Colon (tissue), 2 donors: ENCODE measurements around the gene CLCN2.

Source experiments
- FAIRE-seq: peaks from 2 replicates; lab custom pipeline; 2012; peaks lifted over from hg19 to GRCh38; lab: Jason Lieb, UNC
- donor health status: control.
- donor health status: control.

CLCN2 gene

DNA sequence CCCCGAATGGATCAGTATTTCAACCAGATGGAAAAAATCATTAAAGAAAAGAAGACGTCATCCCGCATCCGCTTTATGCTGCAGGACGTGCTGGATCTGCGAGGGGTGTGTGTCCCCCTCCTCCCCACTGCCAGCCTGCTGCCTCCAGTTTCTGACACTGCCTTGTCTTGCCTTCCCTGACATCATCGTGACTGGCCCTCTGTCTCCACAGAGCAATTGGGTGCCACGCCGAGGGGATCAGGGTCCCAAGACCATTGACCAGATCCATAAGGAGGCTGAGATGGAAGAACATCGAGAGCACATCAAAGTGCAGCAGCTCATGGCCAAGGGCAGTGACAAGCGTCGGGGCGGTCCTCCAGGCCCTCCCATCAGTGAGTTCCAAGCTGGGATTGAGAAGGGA is 36.1 kb downstream of the CLCN2 start:
- no peak for FAIRE-seq

DNA sequence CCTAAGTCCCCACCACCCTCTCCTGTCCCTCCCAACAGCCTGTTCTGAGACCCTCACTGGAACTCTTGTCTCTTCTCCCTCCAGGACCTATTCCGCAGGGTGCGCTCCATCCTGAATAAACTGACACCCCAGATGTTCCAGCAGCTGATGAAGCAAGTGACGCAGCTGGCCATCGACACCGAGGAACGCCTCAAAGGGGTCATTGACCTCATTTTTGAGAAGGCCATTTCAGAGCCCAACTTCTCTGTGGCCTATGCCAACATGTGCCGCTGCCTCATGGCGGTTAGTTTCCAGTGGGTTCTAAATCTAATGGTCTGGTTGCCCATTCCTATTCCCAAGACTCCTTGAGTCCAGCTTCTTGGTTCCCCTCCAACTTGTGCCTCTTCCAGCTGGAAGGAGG is 37.7 kb downstream of the CLCN2 start:
- FAIRE-seq: no peak

DNA sequence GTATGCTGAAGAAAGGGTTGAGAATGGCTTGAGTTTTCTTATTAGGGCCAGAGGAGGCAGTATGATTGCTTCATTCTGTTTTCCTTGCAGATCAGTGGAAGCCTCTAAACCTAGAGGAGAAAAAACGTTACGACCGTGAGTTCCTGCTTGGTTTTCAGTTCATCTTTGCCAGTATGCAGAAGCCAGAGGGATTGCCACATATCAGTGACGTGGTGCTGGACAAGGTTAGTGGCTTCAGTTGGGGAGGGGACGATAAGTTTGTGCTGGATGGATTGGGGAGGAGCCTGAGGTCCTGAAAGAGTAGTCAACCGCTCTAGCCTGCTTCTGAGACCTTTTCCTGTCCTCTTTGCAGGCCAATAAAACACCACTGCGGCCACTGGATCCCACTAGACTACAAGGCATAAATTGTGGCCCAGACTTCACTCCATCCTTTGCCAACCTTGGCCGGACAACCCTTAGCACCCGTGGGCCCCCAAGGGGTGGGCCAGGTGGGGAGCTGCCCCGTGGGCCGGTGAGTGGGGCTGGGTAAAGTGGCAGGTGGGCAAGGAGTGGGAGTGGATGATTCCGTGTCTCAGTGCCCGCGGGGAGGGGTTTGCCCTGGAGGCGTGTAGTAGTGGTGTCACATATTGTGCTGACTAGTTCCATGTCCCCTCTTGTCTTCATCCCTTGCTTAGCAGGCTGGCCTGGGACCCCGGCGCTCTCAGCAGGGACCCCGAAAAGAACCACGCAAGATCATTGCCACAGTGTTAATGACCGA is 38.5 kb downstream of the CLCN2 start:
- no peak for FAIRE-seq

DNA sequence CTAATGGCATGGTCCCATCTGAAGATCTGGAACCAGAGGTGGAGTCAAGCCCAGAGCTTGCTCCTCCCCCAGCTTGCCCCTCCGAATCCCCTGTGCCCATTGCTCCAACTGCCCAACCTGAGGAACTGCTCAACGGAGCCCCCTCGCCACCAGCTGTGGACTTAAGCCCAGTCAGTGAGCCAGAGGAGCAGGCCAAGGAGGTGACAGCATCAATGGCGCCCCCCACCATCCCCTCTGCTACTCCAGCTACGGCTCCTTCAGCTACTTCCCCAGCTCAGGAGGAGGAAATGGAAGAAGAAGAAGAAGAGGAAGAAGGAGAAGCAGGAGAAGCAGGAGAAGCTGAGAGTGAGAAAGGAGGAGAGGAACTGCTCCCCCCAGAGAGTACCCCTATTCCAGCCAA is 39.7 kb downstream of the CLCN2 start:
- no peak for FAIRE-seq

DNA sequence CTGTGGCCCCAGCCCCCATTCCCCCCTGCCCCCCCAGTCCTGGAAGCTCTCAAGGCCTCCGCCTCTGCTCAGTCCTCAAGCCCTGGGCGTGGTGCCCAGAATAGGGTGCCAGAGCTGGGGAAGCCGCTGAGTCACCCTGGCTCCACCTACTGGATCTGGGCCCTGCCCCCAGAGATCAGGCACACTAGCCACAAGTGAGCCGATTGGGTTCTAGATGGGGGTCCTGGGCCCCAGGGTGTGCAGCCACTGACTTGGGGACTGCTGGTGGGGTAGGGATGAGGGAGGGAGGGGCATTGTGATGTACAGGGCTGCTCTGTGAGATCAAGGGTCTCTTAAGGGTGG is 41.3 kb downstream of the CLCN2 start:
- FAIRE-seq: no peak

DNA sequence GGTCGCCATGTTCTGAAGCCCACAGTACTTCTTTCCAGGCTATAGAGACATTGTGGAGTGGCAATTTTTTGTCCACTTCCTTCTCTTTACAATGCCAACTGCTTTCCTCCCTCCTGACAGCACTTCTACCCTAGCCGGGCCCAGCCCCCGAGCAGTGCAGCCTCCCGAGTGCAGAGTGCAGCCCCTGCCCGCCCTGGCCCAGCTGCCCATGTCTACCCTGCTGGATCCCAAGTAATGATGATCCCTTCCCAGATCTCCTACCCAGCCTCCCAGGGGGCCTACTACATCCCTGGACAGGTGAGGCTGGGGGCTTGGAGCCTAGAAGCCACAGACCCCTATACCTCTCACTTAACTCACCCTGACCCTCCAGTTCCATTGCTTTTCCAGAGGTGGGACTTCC is 44.2 kb downstream of the CLCN2 start:
- no peak for FAIRE-seq

DNA sequence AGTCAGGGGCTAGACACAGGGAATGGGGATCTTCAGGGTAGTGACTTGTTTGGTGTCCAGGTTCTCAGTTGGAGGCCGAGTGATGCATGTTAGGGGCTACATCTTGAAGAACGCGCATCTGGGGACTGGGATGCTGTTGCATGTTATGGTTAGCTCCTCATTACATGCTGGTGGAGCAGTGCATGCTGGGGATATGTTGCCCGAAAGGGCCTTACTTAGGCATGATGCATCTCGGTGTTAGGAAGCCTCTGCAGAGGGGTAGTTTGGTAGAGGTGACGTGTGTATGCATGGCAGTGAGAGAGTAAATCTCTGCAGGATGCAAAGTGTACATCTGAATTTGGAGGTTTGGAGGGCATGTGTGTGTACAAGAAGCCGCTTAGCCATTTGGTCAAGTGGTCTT is 44.6 kb downstream of the CLCN2 start:
- no peak for FAIRE-seq

DNA sequence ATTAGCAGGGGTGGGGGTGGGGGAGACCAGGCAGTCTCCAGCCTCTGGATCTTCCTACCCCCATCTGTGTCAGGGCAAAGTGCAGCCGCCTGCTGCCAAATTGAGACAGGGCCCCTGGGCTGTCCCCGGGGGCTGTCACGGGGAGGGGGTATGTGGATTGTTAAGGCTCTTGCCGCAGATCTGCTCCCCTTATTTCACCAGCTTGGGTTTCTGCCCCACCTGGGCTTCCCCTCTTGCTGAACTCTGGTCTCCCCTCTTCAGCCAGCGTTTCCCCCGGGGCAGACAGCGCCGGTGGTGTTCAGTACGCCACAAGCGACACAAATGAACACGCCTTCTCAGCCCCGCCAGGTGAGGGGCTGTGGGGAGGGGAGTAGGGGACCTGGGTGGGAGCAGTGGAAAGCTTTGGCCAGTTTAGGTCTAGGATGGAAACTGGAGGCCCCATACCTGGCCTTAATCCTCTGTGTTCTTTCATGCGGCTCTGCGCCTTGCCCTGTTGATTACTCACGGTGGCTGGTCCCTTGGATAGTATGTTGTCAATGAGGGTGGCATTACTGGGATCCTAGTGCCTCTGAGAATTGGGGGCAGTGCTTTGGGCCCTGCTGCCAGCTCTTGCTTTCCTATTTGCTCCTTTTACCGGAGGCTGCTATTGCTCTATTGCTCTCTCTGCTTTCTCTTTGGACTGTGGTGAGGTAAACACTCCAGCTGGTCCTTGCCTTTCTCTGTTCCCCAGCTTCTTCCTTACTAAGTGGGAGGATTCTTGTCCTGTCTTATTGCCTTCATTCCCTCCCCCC is 45.3 kb downstream of the CLCN2 start:
- no peak for FAIRE-seq

DNA sequence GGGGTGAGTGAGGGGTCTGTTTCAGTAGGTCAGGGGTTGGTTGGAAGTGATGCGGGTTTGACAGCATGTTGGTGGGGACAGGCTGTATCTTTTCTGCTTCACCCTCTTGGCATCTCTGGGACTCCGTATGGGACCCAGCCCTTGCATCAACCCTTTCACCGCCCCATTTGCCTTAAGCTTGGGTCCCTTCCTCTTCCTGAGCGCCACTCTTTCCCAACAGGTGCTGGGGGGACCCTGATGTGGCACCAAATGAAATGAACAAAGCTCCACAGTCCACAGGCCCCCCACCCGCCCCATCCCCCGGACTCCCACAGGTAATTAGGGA is 45.9 kb downstream of the CLCN2 start:
- no peak for FAIRE-seq

DNA sequence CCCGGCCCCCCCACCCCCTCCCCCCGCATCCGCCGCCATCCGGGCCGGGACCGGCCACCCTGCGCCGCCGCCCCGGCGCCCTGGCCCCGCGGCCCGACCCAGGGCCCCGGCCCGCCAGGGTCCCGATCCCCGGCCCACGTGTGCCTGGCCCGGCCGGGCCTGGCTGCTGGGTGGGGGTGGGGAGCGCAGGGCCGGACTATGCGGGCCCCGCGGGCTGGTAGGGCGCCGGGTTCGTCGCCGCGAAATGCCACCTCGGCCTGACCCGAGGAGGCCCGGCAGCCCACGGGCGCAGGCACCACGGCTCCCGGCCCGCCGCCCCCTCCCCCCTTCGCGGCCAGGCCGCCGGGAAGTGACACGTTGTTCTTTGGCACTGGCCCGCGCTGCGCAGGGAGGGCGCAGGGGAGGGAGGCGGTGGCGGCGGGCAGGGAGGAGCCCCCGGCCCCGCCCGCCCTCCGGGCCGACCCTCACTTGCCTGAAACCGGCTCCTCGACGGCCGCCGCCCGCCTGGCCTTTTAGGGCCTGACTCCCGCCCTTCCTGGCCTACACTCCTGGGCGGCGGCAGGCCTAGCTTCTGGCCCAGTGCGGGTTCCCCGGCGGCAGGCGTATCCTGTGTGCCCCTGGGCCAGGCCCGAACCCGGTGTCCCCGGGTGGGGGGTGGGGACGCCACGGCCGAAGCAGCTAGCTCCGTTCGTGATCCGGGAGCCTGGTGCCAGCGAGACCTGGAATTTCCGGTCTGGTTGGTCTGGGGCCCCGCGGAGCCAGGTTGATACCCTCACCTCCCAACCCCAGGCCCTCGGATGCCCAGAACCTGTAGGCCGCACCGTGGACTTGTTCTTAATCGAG is 46.5 kb downstream of the CLCN2 start:
- FAIRE-seq: no peak

DNA sequence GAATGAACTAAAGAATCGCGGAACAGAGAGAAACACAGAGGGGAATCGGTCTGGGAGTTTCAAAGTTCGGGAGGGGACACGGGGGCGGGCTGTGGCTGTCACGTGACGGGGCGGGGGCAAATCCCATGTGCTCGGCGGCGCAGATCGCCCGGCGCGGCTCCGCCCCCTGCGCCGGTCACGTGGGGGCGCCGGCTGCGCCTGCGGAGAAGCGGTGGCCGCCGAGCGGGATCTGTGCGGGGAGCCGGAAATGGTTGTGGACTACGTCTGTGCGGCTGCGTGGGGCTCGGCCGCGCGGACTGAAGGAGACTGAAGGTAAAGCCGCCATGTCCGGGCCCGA is 47.1 kb downstream of the CLCN2 start, which contains the start of gene EIF4G1:
Gene EIF4G1, plus strand, starts transcription at position 244 of the 337 bp plus-strand sequence. CDS start 1,191 bp downstream, outside the sequence.
- FAIRE-seq: no peak

DNA sequence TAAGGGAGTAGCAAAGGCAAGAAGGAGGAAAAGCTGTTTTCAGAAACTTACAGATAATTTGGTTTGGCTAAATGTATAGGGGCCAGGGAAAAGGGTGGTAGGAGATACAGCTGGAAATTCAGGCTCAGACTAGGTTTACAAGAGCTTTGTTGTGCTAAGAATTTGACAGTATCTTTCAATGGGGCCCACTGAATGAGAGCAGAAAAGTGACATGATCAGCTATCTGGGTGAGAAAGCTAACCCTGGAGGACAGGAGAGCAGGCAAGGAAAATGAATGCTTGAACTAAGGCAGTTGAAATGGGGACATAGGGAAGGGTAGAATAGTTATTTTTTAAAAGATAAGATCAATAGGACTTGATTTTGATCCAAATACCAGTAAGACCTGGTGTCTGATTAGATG is 49.8 kb downstream of the CLCN2 start:
- FAIRE-seq: no peak

DNA sequence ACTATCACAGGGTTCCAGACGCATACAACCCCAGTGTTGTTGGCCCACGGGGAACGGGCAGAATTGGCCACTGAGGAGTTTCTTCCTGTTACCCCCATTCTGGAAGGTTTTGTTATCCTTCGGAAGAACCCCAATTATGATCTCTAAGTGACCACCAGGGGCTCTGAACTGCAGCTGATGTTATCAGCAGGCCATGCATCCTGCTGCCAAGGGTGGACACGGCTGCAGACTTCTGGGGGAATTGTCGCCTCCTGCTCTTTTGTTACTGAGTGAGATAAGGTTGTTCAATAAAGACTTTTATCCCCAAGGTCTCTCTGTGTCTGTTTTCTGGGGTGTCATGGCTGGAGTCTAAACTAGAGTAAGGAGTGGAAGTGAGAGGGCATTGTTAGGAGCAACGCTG is 52.7 kb downstream of the CLCN2 start:
- FAIRE-seq: no peak

DNA sequence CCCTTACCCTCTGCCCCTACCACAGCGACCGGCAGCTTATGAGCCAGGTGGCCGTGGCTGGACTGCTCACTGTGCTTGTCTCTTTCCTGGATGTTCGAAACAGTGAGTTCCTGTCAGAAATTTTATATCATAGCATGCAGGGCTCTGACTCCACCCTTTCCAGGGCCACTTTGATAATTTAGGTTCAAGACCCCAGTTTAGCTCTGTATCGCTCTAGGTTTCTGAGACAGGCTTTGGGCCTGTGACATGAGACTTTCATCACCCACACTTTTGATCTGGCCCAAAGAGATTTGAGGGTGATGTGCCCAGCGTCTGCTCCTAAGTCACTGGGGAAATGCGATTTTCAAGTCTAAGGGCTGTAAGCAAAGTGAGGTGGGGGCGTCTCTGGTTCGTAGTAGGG is 53.5 kb downstream of the CLCN2 start:
- FAIRE-seq: no peak

DNA sequence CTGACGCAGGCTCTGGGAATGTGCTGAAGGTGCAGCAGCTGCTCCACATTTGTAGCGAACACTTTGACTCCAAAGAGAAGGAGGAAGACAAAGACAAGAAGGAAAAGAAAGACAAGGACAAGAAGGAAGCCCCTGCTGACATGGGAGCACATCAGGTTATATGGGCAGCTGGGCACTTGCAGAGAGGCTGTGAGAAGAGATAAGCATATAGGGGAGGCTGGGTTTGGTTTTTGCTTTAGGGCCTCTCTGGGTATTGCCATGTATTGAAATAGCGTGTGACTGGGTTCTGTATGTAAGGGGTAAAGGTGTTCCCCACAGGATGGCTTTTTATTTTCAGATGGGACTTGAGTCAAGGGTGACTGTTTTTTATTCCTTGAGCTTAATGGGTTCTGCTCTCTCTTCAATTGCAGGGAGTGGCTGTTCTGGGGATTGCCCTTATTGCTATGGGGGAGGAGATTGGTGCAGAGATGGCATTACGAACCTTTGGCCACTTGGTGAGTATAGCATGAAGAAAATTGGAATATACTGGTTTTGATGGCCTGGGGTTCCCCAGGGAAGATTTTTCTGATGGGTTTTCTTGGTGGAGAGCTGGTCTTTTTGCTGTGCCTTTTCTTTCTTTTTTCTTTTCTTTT is 54.9 kb downstream of the CLCN2 start:
- FAIRE-seq: no peak

DNA sequence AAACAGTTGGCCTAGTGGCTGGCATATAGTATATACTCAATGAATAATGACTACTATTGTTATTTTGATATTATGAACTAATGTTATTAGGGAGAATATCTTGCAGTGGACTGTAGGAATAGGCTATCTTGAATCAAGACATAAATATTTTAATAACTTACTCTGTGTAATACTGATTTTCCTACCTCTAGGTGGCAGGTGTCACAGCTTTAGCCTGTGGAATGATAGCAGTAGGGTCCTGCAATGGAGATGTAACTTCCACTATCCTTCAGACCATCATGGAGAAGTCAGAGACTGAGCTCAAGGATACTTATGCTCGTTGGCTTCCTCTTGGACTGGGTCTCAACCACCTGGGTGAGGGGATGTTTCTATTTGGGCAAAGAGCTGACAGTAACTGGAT is 55.8 kb downstream of the CLCN2 start:
- no peak for FAIRE-seq

DNA sequence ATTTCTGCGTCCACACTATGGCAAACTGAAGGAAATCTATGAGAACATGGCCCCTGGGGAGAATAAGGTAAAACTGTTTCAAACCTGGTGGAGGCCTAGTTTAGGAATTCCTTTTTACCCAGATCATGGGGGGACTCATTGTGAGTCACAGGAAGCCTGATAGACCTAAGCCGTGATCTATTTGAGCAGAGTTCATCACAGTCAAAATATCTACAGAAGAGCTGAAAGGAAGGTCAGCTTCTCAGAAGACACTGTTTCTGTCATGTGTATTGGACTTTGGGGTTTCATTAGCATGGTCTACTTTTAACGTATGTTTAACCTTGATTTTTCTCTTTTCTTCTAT is 61.1 kb downstream of the CLCN2 start:
- FAIRE-seq: no peak

DNA sequence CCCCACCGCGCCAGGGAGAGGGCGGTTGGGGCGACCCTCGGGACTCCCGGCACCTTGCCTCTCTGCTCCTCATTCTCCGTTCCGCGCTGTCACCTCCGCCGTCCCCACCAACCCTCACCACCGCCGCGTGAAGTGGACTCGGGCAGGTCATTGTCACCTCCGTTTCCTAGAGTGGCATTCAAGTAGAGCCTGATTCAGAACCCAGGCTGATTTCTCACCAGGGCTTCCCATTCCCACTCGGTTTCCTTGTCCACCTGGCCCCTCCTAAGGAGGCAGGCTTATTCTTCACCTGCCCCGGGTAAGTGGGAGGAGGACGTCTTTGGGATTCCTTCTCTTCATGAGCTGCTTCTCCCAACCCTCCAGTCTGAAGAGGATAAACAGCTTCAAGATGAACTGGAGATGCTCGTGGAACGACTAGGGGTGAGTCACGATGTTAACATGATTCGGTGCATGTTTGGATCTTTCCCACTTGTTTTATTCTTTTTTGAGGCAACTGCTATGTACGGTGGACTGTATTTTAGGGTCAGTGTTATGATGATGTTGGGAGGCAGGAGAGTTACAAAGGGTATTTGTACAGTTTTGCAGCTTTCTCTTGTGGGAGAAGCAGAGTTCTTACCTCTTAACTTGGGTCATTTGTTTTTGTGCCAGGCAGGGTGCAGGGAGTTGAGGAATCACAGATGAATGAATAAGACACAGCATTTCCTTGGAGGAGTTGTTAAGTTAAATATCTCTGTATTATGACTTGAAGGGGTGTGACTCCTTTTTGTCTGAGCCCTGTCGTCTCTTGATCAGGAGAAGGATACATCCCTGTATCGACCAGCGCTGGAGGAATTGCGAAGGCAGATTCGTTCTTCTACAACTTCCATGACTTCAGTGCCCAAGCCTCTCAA is 61.7 kb downstream of the CLCN2 start:
- FAIRE-seq: no peak

DNA sequence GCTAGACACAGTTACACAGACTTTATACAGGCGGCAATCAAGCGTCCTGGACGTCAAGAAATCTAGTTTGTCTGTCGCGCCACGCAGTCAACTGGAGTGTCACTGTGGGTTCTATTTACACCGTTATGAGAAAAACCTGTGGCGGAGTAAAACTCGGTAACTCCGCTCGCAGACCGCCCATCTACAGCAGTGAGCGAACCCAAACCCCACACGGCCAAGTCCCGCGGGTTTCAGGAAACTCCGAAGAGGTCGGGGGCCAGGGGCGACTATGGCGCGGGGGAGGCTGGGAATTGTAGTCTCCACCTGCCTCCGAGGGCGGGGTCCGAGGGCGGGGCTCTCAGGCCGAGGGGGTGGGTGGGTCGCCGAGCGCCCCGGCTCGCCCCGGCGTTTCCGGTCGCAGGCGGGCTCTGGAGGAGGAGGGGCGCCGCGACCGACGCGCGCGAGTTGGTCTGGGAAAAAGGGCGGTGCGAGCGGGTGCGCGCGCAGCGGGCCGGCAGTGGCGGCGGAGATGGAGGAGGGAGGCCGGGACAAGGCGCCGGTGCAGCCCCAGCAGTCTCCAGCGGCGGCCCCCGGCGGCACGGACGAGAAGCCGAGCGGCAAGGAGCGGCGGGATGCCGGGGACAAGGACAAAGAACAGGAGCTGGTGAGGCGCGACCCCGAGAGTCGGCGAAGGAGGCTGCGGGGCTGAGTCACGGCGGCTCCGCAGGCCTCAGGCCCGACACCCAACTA is 62.5 kb downstream of the CLCN2 start, which contains the start of gene PSMD2:
Gene PSMD2, plus strand, starts transcription at position 483 of the 729 bp plus-strand sequence. Its CDS starts 26 bp downstream, at position 509.
- no peak for FAIRE-seq

DNA sequence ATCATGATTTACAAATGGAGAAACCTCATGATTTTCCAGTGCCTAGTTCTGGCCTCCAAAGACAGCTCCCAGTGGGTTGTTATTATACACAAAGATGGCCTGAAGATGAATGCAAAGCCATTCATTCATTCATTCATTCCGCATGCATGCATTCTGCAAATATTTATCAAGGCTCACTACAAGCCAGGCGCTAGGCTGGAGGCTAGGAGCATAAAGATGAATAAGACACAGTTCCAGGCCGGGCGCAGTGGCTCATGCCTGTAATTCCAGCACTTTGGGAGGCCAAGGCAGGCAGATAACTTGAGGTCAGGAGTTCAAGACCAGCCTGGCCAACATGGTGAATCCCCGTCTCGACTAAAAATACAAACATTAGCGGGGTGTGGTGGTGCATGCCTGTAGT is 64.8 kb downstream of the CLCN2 start:
- no peak for FAIRE-seq
